BJ (cell line): Measurements from ENCODE around the gene ESYT2. TPM values are rescaled to one million over a fixed set of nuclear protein-coding genes. Genes with fewer than 3 reads are reported as not detected.

Experiments
- CTCF ChIA-PET: fragments of 350-600 bp; formaldehyde crosslinking; extraction: SDS; loops from one replicate; lab custom pipeline; 2021; ENCODE audit warnings: antibody characterized with exemption, inconsistent platforms; lab: Yijun Ruan, JAX
- POLR2A ChIA-PET: fragments of 300-600 bp; sonication (Branson Sonifier 250); formaldehyde crosslinking; extraction: SDS; loops from one replicate; lab custom pipeline; 2021; ENCODE audit warnings: antibody characterized with exemption; lab: Charles Lee
- DNase-seq: peaks from one replicate; pipeline ENCODE4 v3.0.0-alpha.2; 2011; ENCODE audit warnings: low read depth
- H3K27me3 ChIP-seq: 2 replicates; pipeline ENCODE4 v1.6.0; 2011; ENCODE audit warnings: low read length; ENCODE audit not compliant: control insufficient read depth, insufficient read depth
- H3K36me3 ChIP-seq: 2 replicates; pipeline ENCODE4 v1.5.1; 2011; ENCODE audit warnings: low read length; ENCODE audit not compliant: control insufficient read depth, insufficient read depth
- H3K4me3 ChIP-seq: 2 replicates; pipeline ENCODE4 v1.5.1; 2011; ENCODE audit warnings: low read depth, mild to moderate bottlenecking, control low read depth, low read length
- CTCF ChIP-seq: IDR thresholded peaks from 2 replicates; pipeline ENCODE4 v1.5.1; 2011; ENCODE audit warnings: low read depth, mild to moderate bottlenecking, control low read depth, inconsistent platforms, low read length, moderate library complexity; ENCODE audit not compliant: insufficient read depth
- polyA plus RNA-seq: library from polyadenylated mRNA; depleted of rRNA; stranded (reverse); fragments of >200 nt; gene quantifications from 2 replicates; pipeline ENCODE4 v1.2.3, GENCODE V29; 2011

Gene ESYT2
- polyA plus RNA-seq, 1 experiment, result 49.2 TPM

- H3K36me3 ChIP-seq, result peaks cover 4% of the 10 kb centered on the region; the same call in 1 of the 2 replicates
- H3K4me3 ChIP-seq, result no peak overlapping the region
- POLR2A ChIA-PET, result no interaction called here
- DNase-seq, result no peak
- CTCF ChIA-PET, result interaction anchor here (0.8 to 1.0 kb wide), 2 partner anchors 9 to 10 kb away, joined by 3 read pairs; no protein-coding TSS in a partner anchor
- H3K27me3 ChIP-seq, result no peaks in the 10 kb centered on the region
- no peak for TF ChIP-seq CTCF
These were observed 21.2 kb downstream of the ESYT2 start for GRCh38 chr7:158808126-158808525.

- no peak overlapping the region for H3K4me3 ChIP-seq
- POLR2A ChIA-PET, result no interaction called here
- no peak for TF ChIP-seq CTCF
- peaks cover 4% of the 10 kb centered on the region; the same call in 1 of the 2 replicates for H3K36me3 ChIP-seq
- no peak for DNase-seq
- CTCF ChIA-PET, result interaction anchor here (1.3 kb wide), 1 partner anchor 23 kb away, joined by 3 read pairs; the partner anchor contains the start of gene ESYT2
- no peaks in the 10 kb centered on the region for H3K27me3 ChIP-seq
These were observed 23.4 kb downstream of the ESYT2 start for GRCh38 chr7:158805937-158806336.

- Histone ChIP-seq H3K4me3 (no peak overlapping the region), H3K27me3 (no peaks in the 10 kb centered on the region), H3K36me3 (peaks cover 5% of the 10 kb centered on the region; the same call in 1 of the 2 replicates)
- ChIA-PET POLR2A (no interaction called here), CTCF (interaction anchor here (1.3 kb wide), 1 partner anchor 24 kb away, joined by 3 read pairs; the partner anchor contains the start of gene ESYT2)
- TF ChIP-seq CTCF, result no peak
- DNase-seq, result no peak
These were observed 23.9 kb downstream of the ESYT2 start for GRCh38 chr7:158805414-158805813.

- Histone ChIP-seq H3K36me3 (peaks cover 5% of the 10 kb centered on the region; the same call in 1 of the 2 replicates), H3K4me3 (no peak overlapping the region), H3K27me3 (no peaks in the 10 kb centered on the region)
- ChIA-PET CTCF (no interaction called here), POLR2A (no interaction called here)
- TF ChIP-seq CTCF, result no peak
- DNase-seq, result no peak
These were observed 25.0 kb downstream of the ESYT2 start for GRCh38 chr7:158804335-158804734.

GRCh38 chr7:158803367-158803969 lies 25.8 kb downstream of the ESYT2 start:
- no peaks in the 10 kb centered on the region for H3K27me3 ChIP-seq
- no peak overlapping the region for H3K4me3 ChIP-seq
- CTCF ChIA-PET, result interaction anchor here (1.6 kb wide), 1 partner anchor 8 kb away, joined by 3 read pairs; no protein-coding TSS in a partner anchor
- TF ChIP-seq CTCF, result no peak
- no peak for DNase-seq
- peaks cover 5% of the 10 kb centered on the region; the same call in 1 of the 2 replicates for H3K36me3 ChIP-seq
- POLR2A ChIA-PET, result no interaction called here
